Thymus (tissue), 14 donors: Measurements from ENCODE around the gene MDH1. TPM values are rescaled to one million over a fixed set of nuclear protein-coding genes. Genes with fewer than 3 reads are reported as not detected.

ENCODE experiments used
- DNase-seq, 9 donors: peaks; one replicate each; pipeline ENCODE4 v3.0.0-alpha.2; 2013; ENCODE audit warnings: low spot score in 9 of 9, low read depth in 6 of 9, missing footprints in 1 of 9
- H3K27ac ChIP-seq, 2 donors: one replicate each; pipeline ENCODE4 v1.5.1; 2013; ENCODE audit warnings: control low read depth in 1 of 2, low read depth in 1 of 2, low read length in 1 of 2, mild to moderate bottlenecking in 1 of 2, moderate library complexity in 1 of 2
- H3K27me3 ChIP-seq, 2 donors: one replicate each; pipeline ENCODE4 v1.5.1; 2013; ENCODE audit warnings: low read length in 1 of 2; ENCODE audit not compliant: control insufficient read depth in 2 of 2, insufficient read depth in 1 of 2
- H3K36me3 ChIP-seq, 2 donors: one replicate each; pipeline ENCODE4 v1.5.1; 2013; ENCODE audit warnings: low read length in 1 of 2, mild to moderate bottlenecking in 1 of 2, moderate library complexity in 1 of 2; ENCODE audit not compliant: control insufficient read depth in 2 of 2, insufficient read depth in 2 of 2
- H3K4me1 ChIP-seq, 2 donors: one replicate each; pipeline ENCODE4 v1.5.1; 2013; ENCODE audit warnings: low read length in 2 of 2; ENCODE audit not compliant: control insufficient read depth in 2 of 2, insufficient read depth in 2 of 2
- H3K4me3 ChIP-seq, 2 donors: one replicate each; pipeline ENCODE4 v1.5.1; 2013; ENCODE audit warnings: low read length in 2 of 2, control low read depth in 1 of 2, mild to moderate bottlenecking in 1 of 2
- H3K9me3 ChIP-seq, 2 donors: one replicate each; pipeline ENCODE4 v1.5.1; 2013; ENCODE audit warnings: low read length in 1 of 2, mild to moderate bottlenecking in 1 of 2; ENCODE audit not compliant: control insufficient read depth in 2 of 2, insufficient read depth in 1 of 2
- WGBS: extraction: QIAGEN DNeasy Blood & Tissue Kit; methylation state at CpG from one replicate; pipeline ENCODE4 v1.1.7; 2013; 5-methylcytosine and 5-hydroxymethylcytosine counted together
- long read RNA-seq, 10 donors: transcript quantifications; one replicate each; lab custom pipeline, GENCODE V29; 2026
- polyA plus RNA-seq: library from polyadenylated mRNA; stranded (reverse); fragments of 200-250 nt; gene quantifications from one replicate; pipeline ENCODE4 v1.2.3, GENCODE V29; 2013
- total RNA-seq: library from RNA; stranded (reverse); fragments of 120-200 nt; gene quantifications from one replicate; pipeline ENCODE4 v1.2.4, GENCODE V29; 2013
- donor health status: healthy.

Gene MDH1
- total RNA-seq (284 TPM), polyA plus RNA-seq (271 TPM)
- long read RNA-seq, donor 1, transcript MDH1-201 (9 exons, 1,650 nt): major isoform, 20 of 26 reads
- long read RNA-seq, donor 1, partial matches to known transcripts: 6 of 26 reads
- long read RNA-seq, donor 1, other reads (novel, unspliced or antisense): 0 of 26 reads
- long read RNA-seq, donor 2, transcript MDH1-201 (9 exons, 1,650 nt): major isoform, 196 of 298 reads
- long read RNA-seq, donor 2, transcript MDH1-213 (4 exons, 893 nt): minor isoform, 16 of 298 reads
- long read RNA-seq, donor 2, transcript MDH1-214 (2 exons, 552 nt): minor isoform, 5 of 298 reads
- long read RNA-seq, donor 2, partial matches to known transcripts: 80 of 298 reads
- long read RNA-seq, donor 2, other reads (novel, unspliced or antisense): 0 of 298 reads
- long read RNA-seq, donor 3, transcript MDH1-214 (2 exons, 552 nt): minor isoform, 9 of 363 reads
- long read RNA-seq, donor 3, transcript MDH1-213 (4 exons, 893 nt): minor isoform, 12 of 363 reads
- long read RNA-seq, donor 3, transcript MDH1-201 (9 exons, 1,650 nt): major isoform, 214 of 363 reads
- long read RNA-seq, donor 3, partial matches to known transcripts: 124 of 363 reads
- long read RNA-seq, donor 3, other reads (novel, unspliced or antisense): 0 of 363 reads
- long read RNA-seq, donor 4, transcript MDH1-214 (2 exons, 552 nt): minor isoform, 8 of 95 reads
- long read RNA-seq, donor 4, transcript MDH1-201 (9 exons, 1,650 nt): major isoform, 45 of 95 reads
- long read RNA-seq, donor 4, transcript MDH1-213 (4 exons, 893 nt): minor isoform, 8 of 95 reads
- long read RNA-seq, donor 4, partial matches to known transcripts: 34 of 95 reads
- long read RNA-seq, donor 4, other reads (novel, unspliced or antisense): 0 of 95 reads
- long read RNA-seq, donor 5, transcript MDH1-201 (9 exons, 1,650 nt): major isoform, 188 of 350 reads
- long read RNA-seq, donor 5, transcript MDH1-214 (2 exons, 552 nt): minor isoform, 5 of 350 reads
- long read RNA-seq, donor 5, transcript MDH1-213 (4 exons, 893 nt): minor isoform, 18 of 350 reads
- long read RNA-seq, donor 5, partial matches to known transcripts: 134 of 350 reads
- long read RNA-seq, donor 5, other reads (novel, unspliced or antisense): 0 of 350 reads
- long read RNA-seq, donor 6, transcript MDH1-201 (9 exons, 1,650 nt): major isoform, 95 of 124 reads
- long read RNA-seq, donor 6, transcript MDH1-213 (4 exons, 893 nt): minor isoform, 11 of 124 reads
- long read RNA-seq, donor 6, partial matches to known transcripts: 14 of 124 reads
- long read RNA-seq, donor 6, other reads (novel, unspliced or antisense): 0 of 124 reads
- long read RNA-seq, donor 7, transcript MDH1-201 (9 exons, 1,650 nt): major isoform, 123 of 193 reads
- long read RNA-seq, donor 7, transcript MDH1-213 (4 exons, 893 nt): minor isoform, 7 of 193 reads
- long read RNA-seq, donor 7, transcript MDH1-214 (2 exons, 552 nt): minor isoform, 7 of 193 reads
- long read RNA-seq, donor 7, partial matches to known transcripts: 54 of 193 reads
- long read RNA-seq, donor 7, other reads (novel, unspliced or antisense): 0 of 193 reads
- long read RNA-seq, donor 8, transcript MDH1-201 (9 exons, 1,650 nt): major isoform, 46 of 78 reads
- long read RNA-seq, donor 8, partial matches to known transcripts: 25 of 78 reads
- long read RNA-seq, donor 8, other reads (novel, unspliced or antisense): 0 of 78 reads
- long read RNA-seq, donor 9, transcript MDH1-201 (9 exons, 1,650 nt): major isoform, 84 of 111 reads
- long read RNA-seq, donor 9, partial matches to known transcripts: 24 of 111 reads
- long read RNA-seq, donor 9, other reads (novel, unspliced or antisense): 0 of 111 reads
- long read RNA-seq, donor 10, transcript MDH1-213 (4 exons, 893 nt): minor isoform, 9 of 134 reads
- long read RNA-seq, donor 10, transcript MDH1-201 (9 exons, 1,650 nt): major isoform, 84 of 134 reads
- long read RNA-seq, donor 10, partial matches to known transcripts: 35 of 134 reads
- long read RNA-seq, donor 10, other reads (novel, unspliced or antisense): 0 of 134 reads

GRCh38 chr2:63588385-63589147, at the start of gene MDH1, which contains the start of gene WDPCP:
TSS of gene MDH1 (plus strand) at chr2:63588963. CDS start at chr2:63589044, 81 bp downstream.
TSS of gene WDPCP (minus strand) at chr2:63588477. CDS start at chr2:63588271, 206 bp downstream.
- Histone ChIP-seq H3K27ac (peak within 1 kb of the TSS; percentile 77 to 91), H3K9me3 (no peaks in the 10 kb centered on the region), H3K36me3 (peaks cover 0 to 14% of the 10 kb centered on the region in 2 donors), H3K27me3 (no peaks in the 10 kb centered on the region), H3K4me1 (peaks cover 10 to 12% of the 10 kb centered on the region in 2 donors), H3K4me3 (peak within 1 kb of the TSS; percentile 73 to 81)
- under 1% methylated on average over 44 of the region's 44 CpGs for WGBS
- peak; percentile 93 to 99 (median 97) for DNase-seq

- no peaks in the 10 kb centered on the region for H3K27me3 ChIP-seq
- DNase-seq: no peak
- 99% methylated on average over 6 of the region's 6 CpGs for WGBS
- no peaks in the 10 kb centered on the region for H3K36me3 ChIP-seq
- no peaks in the 10 kb centered on the region for H3K4me1 ChIP-seq
- H3K9me3 ChIP-seq: no peaks in the 10 kb centered on the region
- no peak overlapping the region for H3K4me3 ChIP-seq
- no peak overlapping the region for H3K27ac ChIP-seq
These were observed 49.2 kb upstream of the MDH1 start for GRCh38 chr2:63539416-63540162.

GRCh38 chr2:63544017-63544627, 44.6 kb upstream of the MDH1 start:
- H3K9me3 ChIP-seq: no peaks in the 10 kb centered on the region
- 100% methylated on average over 1 of the region's 1 CpG for WGBS
- H3K27ac ChIP-seq: no peak overlapping the region
- no peaks in the 10 kb centered on the region for H3K27me3 ChIP-seq
- H3K4me3 ChIP-seq: no peak overlapping the region
- no peaks in the 10 kb centered on the region for H3K4me1 ChIP-seq
- no peaks in the 10 kb centered on the region for H3K36me3 ChIP-seq
- DNase-seq: peak in 5 of 9 donors; percentile 6 to 41 (median 12)

GRCh38 chr2:63545023-63545422, 43.7 kb upstream of the MDH1 start:
- H3K4me1 ChIP-seq: no peaks in the 10 kb centered on the region
- no peak overlapping the region for H3K27ac ChIP-seq
- no peaks in the 10 kb centered on the region for H3K36me3 ChIP-seq
- WGBS: 99% methylated on average over 2 of the region's 2 CpGs
- no peak overlapping the region for H3K4me3 ChIP-seq
- DNase-seq: no peak
- H3K27me3 ChIP-seq: no peaks in the 10 kb centered on the region
- H3K9me3 ChIP-seq: no peaks in the 10 kb centered on the region

- Histone ChIP-seq H3K4me3 (no peak overlapping the region), H3K9me3 (no peaks in the 10 kb centered on the region), H3K27ac (no peak overlapping the region), H3K27me3 (no peaks in the 10 kb centered on the region), H3K36me3 (no peaks in the 10 kb centered on the region), H3K4me1 (no peaks in the 10 kb centered on the region)
- WGBS: 87% methylated on average over 4 of the region's 4 CpGs
- no peak for DNase-seq
These were observed 35.7 kb upstream of the MDH1 start for GRCh38 chr2:63553049-63553448.

- H3K9me3 ChIP-seq: peaks cover 0 to 4% of the 10 kb centered on the region in 2 donors
- H3K36me3 ChIP-seq: no peaks in the 10 kb centered on the region
- WGBS: 98% methylated on average over 7 of the region's 7 CpGs
- H3K4me3 ChIP-seq: no peak overlapping the region
- no peaks in the 10 kb centered on the region for H3K27me3 ChIP-seq
- no peak for DNase-seq
- no peak overlapping the region for H3K27ac ChIP-seq
- no peaks in the 10 kb centered on the region for H3K4me1 ChIP-seq
These were observed 33.5 kb upstream of the MDH1 start for GRCh38 chr2:63555299-63555698.

GRCh38 chr2:63555931-63556330, 32.8 kb upstream of the MDH1 start:
- Histone ChIP-seq H3K36me3 (no peaks in the 10 kb centered on the region), H3K27me3 (no peaks in the 10 kb centered on the region), H3K4me3 (no peak overlapping the region), H3K9me3 (peaks cover 0 to 4% of the 10 kb centered on the region in 2 donors), H3K4me1 (no peaks in the 10 kb centered on the region), H3K27ac (no peak overlapping the region)
- WGBS: 97% methylated on average over 3 of the region's 3 CpGs
- DNase-seq: no peak
